Adrenal gland (tissue), 12 donors: Measurements from ENCODE around the gene LTF. TPM values are rescaled to one million over a fixed set of nuclear protein-coding genes. Genes with fewer than 3 reads are reported as not detected.
"Not testable (repeated sequence)": the region's sequence is repeated elsewhere in the genome, so short reads cannot be mapped to it uniquely, and the experiment has no call there.

Experiments used
- DNase-seq, 7 donors: peaks; one replicate each; pipeline ENCODE4 v3.0.0-alpha.2; 2019 to 2020
- H3K27ac ChIP-seq, 5 donors: fragments of 200-600 bp; sonication (generic) in 4 of 5; 1 replicate in 3 of 5; 2 replicates in 2 of 5; pipeline versions ENCODE4 v1.5.1 to v1.8.0; 2016 to 2020; ENCODE audit warnings: mild to moderate bottlenecking in 1 of 5
- H3K27me3 ChIP-seq: fragments of 200-600 bp; 2 replicates; pipeline ENCODE4 v1.8.0; 2021
- H3K36me3 ChIP-seq, 2 donors: fragments of 200-600 bp; replicated peaks in 1 of 2; 1 replicate in 1 of 2; 2 replicates in 1 of 2; pipeline versions ENCODE4 v1.5.1 to v1.8.0; 2018 to 2022
- H3K4me1 ChIP-seq, 2 donors: fragments of 200-600 bp; replicated peaks in 1 of 2; 1 replicate in 1 of 2; 2 replicates in 1 of 2; pipeline versions ENCODE4 v1.5.1 to v1.8.0; 2018 to 2021
- H3K4me3 ChIP-seq, 4 donors: fragments of 200-600 bp; sonication (generic) in 3 of 4; one replicate each; pipeline ENCODE4 v1.5.1; 2016 to 2018
- H3K9me3 ChIP-seq, 3 donors: fragments of 200-600 bp; sonication (generic) in 1 of 3; replicated peaks in 1 of 3; 1 replicate in 2 of 3; 2 replicates in 1 of 3; pipeline versions ENCODE4 v1.5.1 to v1.8.0; 2016 to 2021
- CTCF ChIP-seq, 6 experiments: fragments of 450-650 bp in 4 of 6; fragments of 200-600 bp in 2 of 6; sonication (generic) in 1 of 6; IDR thresholded peaks; 1 replicate in 5 of 6; 2 replicates in 1 of 6; pipeline versions ENCODE4 v1.5.1 to v1.8.0; 2016 to 2021; ENCODE audit warnings: antibody characterized with exemption in 6 of 6, mild to moderate bottlenecking in 2 of 6, moderate library complexity in 1 of 6
- POLR2A ChIP-seq, 2 donors: fragments of 450-650 bp; IDR thresholded peaks; one replicate each; pipeline ENCODE4 v1.6.1; 2017; ENCODE audit warnings: antibody characterized with exemption in 2 of 2, mild to moderate bottlenecking in 2 of 2, moderate library complexity in 1 of 2
- WGBS, 4 donors: extraction: QIAGEN DNeasy Blood & Tissue Kit in 2 of 4; methylation state at CpG; one replicate each; pipeline versions ENCODE4 v1.1.5 to v1.1.7; 2013 to 2017; 5-methylcytosine and 5-hydroxymethylcytosine counted together
- intact Hi-C, 2 donors: fragments of 100-400 bp; cut with DNase I; formaldehyde crosslinking; loops; one replicate each; pipeline versions ENCODE4 v1.14.1 to v1.15.0; 2022 to 2023
- polyA plus RNA-seq, 3 donors: library from polyadenylated mRNA; stranded (reverse); fragments of 200-250 nt in 2 of 3; fragments of 350-450 nt in 1 of 3; fragmentation: Illumina TruSeq in 1 of 3; extraction: RNeasy Lipid Tissue Mini Kit (QIAGEN cat#74804) in 1 of 3; gene quantifications; one replicate each; pipeline ENCODE4 v1.2.3, GENCODE V29; 2013 to 2014
- total RNA-seq, 9 donors: library from RNA; depleted of rRNA in 4 of 9; stranded (reverse); fragments of >200 nt in 4 of 9; fragments of 120-200 nt in 1 of 9; fragmentation: NEBNext Ultra II Directional in 1 of 9; extraction: Animal tissue kit (Norgen Biotek cat#: 25700) in 1 of 9; gene quantifications; one replicate each; pipeline versions ENCODE4 v1.1.0 to v1.2.4, GENCODE V29; 2013 to 2023
- donor health status: healthy with polysubstance abuse.
- donor health status: Bipolar disorder and iron deficiency.
- donor health status: DM: yes; HTN: yes; CAD: no.
- donor health status: DM: no; HTN: no; CAD: no.
- donor health status: DM: no; HTN: no; CAD: no.
- donor health status: DM: yes; HTN: yes; CAD: no.

LTF gene
- total and polyA plus RNA-seq, 12 donors = 0.50 to 3.7 (median 1.6) TPM

- H3K27me3 ChIP-seq = no peaks in the 10 kb centered on the region
- H3K4me3 ChIP-seq = no peak overlapping the region
- peaks cover 0 to 3% (median 0%) of the 10 kb centered on the region in 3 donors for H3K9me3 ChIP-seq
- H3K36me3 ChIP-seq = no peaks in the 10 kb centered on the region
- no peak for DNase-seq
- TF ChIP-seq CTCF (IDR thresholded peaks at IDR 0.05) = no peak
- WGBS, 4 donors = 79 to 95% (median 85%) methylated on average over 1 of the region's 1 CpG
- H3K27ac ChIP-seq = no peak overlapping the region
- H3K4me1 ChIP-seq = no peaks in the 10 kb centered on the region
- intact Hi-C loops = no loop called here
These were observed 30.9 kb downstream of the LTF start for GRCh38 chr3:46433841-46434240.

GRCh38 chr3:46433118-46433517 is 31.6 kb downstream of the LTF start:
- H3K27ac ChIP-seq, H3K4me3 ChIP-seq, intact Hi-C loops, H3K4me1 ChIP-seq, H3K9me3 ChIP-seq, DNase-seq, H3K36me3 ChIP-seq, H3K27me3 ChIP-seq: not testable (repeated sequence)
- 62 to 77% (median 73%) methylated on average over 4 of the region's 4 CpGs for WGBS, 4 donors

DNA sequence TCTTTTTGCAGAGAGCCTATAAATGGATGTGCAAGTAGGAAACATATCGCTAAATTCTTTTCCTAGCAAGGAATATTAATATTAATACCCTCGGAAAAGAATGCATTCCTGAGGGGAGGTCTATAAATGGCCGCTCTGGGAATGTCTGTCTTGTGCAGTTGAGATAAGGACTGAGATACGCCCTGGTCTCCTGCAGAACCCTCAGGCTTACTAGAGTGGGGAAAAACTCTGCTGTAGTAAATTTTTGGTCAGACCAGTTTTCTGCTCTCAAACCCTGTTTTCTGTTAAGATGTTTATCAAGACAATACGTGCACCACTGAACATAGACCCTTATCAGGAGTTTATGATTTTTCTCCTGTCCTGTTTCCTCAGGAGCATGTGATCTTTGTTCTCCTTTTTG is 32.8 kb downstream of the LTF start:
- intact Hi-C loops, H3K36me3 ChIP-seq: not testable (repeated sequence)
- WGBS, 4 donors = 81 to 86% (median 84%) methylated on average over 5 of the region's 5 CpGs

GRCh38 chr3:46430879-46431278 is 33.8 kb downstream of the LTF start:
- H3K36me3 ChIP-seq, H3K4me3 ChIP-seq, H3K27ac ChIP-seq, DNase-seq, H3K4me1 ChIP-seq, intact Hi-C loops, H3K27me3 ChIP-seq, H3K9me3 ChIP-seq: not testable (repeated sequence)
- WGBS, 4 donors = 79 to 89% (median 85%) methylated on average over 1 of the region's 1 CpG

More for the DNA sequence above, 32.8 kb downstream of the LTF start:
- H3K4me1 ChIP-seq, H3K4me3 ChIP-seq, H3K27ac ChIP-seq, DNase-seq, H3K9me3 ChIP-seq, H3K27me3 ChIP-seq: not testable (repeated sequence)

GRCh38 chr3:46429671-46430070 is 35.0 kb downstream of the LTF start:
- intact Hi-C loops = no loop called here
- Histone ChIP-seq H3K27me3 (no peaks in the 10 kb centered on the region), H3K4me3 (no peak overlapping the region), H3K4me1 (no peaks in the 10 kb centered on the region), H3K36me3 (no peaks in the 10 kb centered on the region), H3K9me3 (peaks cover 0 to 3% (median 0%) of the 10 kb centered on the region in 3 donors), H3K27ac (no peak overlapping the region)
- no peak for DNase-seq
- TF ChIP-seq CTCF (IDR thresholded peaks at IDR 0.05) (no peak), POLR2A (IDR thresholded peaks at IDR 0.05) (no peak)
- 74 to 89% (median 86%) methylated on average over 5 of the region's 5 CpGs for WGBS, 4 donors

DNA sequence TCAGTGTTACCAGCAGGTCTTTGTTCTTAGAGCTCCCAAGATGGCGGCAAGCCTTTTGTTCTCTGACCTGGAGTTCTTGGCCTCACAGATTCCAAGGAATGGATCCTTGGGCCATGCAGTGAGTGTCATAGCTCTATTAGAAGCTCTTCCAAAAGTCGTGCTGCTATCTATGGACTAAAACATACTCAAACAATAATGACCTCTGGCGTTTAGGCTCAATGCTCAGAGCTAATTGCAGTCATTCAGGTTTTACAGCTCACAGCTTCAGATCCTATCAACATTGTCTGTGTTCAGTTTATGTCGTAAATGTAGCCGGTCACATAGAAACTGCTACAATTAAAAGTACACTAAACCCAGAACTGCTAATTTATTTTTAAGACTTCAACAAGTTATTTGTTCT is 35.5 kb downstream of the LTF start:
- no peak for TF ChIP-seq CTCF (IDR thresholded peaks at IDR 0.05)
- Histone ChIP-seq H3K4me1 (no peaks in the 10 kb centered on the region), H3K36me3 (no peaks in the 10 kb centered on the region), H3K9me3 (peaks cover 0 to 3% (median 0%) of the 10 kb centered on the region in 3 donors), H3K27ac (no peak overlapping the region), H3K27me3 (no peaks in the 10 kb centered on the region), H3K4me3 (no peak overlapping the region)
- WGBS, 4 donors = 70 to 79% (median 72%) methylated on average over 5 of the region's 5 CpGs
- intact Hi-C loops = no loop called here
- DNase-seq = no peak
